Mucosa of rectum (tissue), 2 donors: ENCODE results near the gene GOLGA6B.
"Not testable (repeated sequence)": the region's sequence is repeated elsewhere in the genome, so short reads cannot be mapped to it uniquely, and the experiment has no call there.

Source experiments
- H3K27ac ChIP-seq, 2 donors: one replicate each; pipeline ENCODE4 v1.7.0; 2013; ENCODE audit warnings: inconsistent platforms in 2 of 2, low read depth in 2 of 2, low read length in 2 of 2
- H3K27me3 ChIP-seq, 2 donors: one replicate each; pipeline ENCODE4 v1.7.0; 2013; ENCODE audit warnings: low read length in 2 of 2; ENCODE audit not compliant: control insufficient read depth in 2 of 2, insufficient read depth in 2 of 2
- H3K36me3 ChIP-seq, 2 donors: one replicate each; pipeline ENCODE4 v1.7.0; 2013; ENCODE audit warnings: low read length in 2 of 2; ENCODE audit not compliant: control insufficient read depth in 2 of 2, insufficient read depth in 2 of 2
- H3K4me1 ChIP-seq, 2 donors: one replicate each; pipeline ENCODE4 v1.7.0; 2013; ENCODE audit warnings: low read length in 2 of 2, mild to moderate bottlenecking in 1 of 2; ENCODE audit not compliant: control insufficient read depth in 2 of 2, insufficient read depth in 2 of 2
- H3K4me3 ChIP-seq, 2 donors: one replicate each; pipeline ENCODE4 v1.7.0; 2013; ENCODE audit warnings: low read length in 2 of 2
- H3K9ac ChIP-seq, 2 donors: one replicate each; pipeline ENCODE4 v1.7.0; 2013; ENCODE audit warnings: low read length in 2 of 2, low read depth in 1 of 2, mild to moderate bottlenecking in 1 of 2
- H3K9me3 ChIP-seq, 2 donors: one replicate each; pipeline ENCODE4 v1.7.0; 2013; ENCODE audit warnings: low read length in 2 of 2; ENCODE audit not compliant: control insufficient read depth in 2 of 2
- donor health status: healthy.
- donor health status: Normal muscosa, but diverticular disease.

GOLGA6B gene

DNA sequence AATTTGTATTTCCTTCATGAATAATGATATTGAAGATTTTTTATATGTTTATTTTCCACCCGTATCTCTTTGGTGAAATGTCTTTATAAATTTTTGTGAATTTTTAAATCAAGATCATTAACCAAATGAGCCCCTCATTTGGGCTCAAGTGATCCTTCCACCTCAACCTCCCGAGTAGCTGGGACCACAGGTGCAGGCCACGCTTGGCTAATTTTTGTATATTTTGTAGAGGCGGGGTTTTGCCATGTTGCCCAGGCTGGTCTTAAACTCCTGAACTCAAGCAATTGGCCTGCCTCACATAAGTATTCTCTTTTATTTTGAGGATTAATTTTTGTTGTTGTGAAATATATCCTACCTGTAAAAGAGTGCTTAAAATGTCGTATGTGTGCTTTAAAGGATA, 36.4 kb downstream of the GOLGA6B start:
- no peak overlapping the region for H3K27ac ChIP-seq
- no peak overlapping the region for H3K9ac ChIP-seq
- no peaks in the 10 kb centered on the region for H3K27me3 ChIP-seq
- no peaks in the 10 kb centered on the region for H3K36me3 ChIP-seq
- H3K4me1 ChIP-seq: peaks cover 0 to 3% of the 10 kb centered on the region in 2 donors
- H3K4me3 ChIP-seq: no peak overlapping the region
- no peaks in the 10 kb centered on the region for H3K9me3 ChIP-seq

DNA sequence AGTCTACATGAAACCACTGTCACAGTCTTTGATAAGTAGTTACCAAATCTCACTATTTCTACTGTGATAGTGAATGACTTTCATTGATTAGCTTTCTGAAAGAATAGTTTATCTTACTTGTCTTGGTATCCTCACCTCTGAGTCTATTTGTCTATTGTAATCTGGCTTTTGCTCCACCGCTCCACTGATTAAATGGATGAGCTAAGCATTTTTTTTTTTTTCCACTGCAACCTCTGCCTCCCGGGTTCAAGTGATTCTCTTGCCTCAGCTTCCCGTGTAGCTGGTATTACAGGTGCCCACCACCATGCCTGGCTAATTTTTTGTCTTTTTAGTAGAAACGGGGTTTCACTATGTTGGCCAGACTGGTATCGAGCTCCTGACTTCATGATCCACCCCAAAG, 44.4 kb downstream of the GOLGA6B start:
- H3K9ac ChIP-seq: no peak overlapping the region
- no peaks in the 10 kb centered on the region for H3K4me1 ChIP-seq
- no peak overlapping the region for H3K4me3 ChIP-seq
- H3K9me3 ChIP-seq: no peaks in the 10 kb centered on the region
- H3K36me3 ChIP-seq: no peaks in the 10 kb centered on the region
- no peaks in the 10 kb centered on the region for H3K27me3 ChIP-seq
- H3K27ac ChIP-seq: no peak overlapping the region

DNA sequence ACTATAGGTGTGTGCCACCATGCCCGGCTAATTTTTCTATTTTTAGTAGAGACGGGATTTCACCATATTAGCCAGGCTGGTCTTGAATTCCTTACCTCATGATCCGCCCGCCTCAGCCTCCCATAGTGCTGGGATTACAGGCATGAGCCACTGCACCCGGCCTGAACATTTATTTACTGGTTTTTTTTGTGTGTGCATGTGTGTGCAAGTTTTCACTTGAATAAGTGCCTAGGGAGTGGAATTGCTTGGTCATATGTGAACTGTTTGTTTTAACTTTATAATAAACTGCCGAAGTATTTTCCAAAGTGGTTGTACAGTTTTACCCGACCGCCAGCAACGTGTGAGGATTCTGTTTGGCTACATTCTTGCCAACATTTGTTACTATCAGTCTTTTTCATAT, 45.6 kb downstream of the GOLGA6B start:
- no peak overlapping the region for H3K4me3 ChIP-seq
- H3K27me3 ChIP-seq: no peaks in the 10 kb centered on the region
- H3K4me1 ChIP-seq: no peaks in the 10 kb centered on the region
- no peaks in the 10 kb centered on the region for H3K36me3 ChIP-seq
- H3K27ac ChIP-seq: no peak overlapping the region
- no peak overlapping the region for H3K9ac ChIP-seq
- no peaks in the 10 kb centered on the region for H3K9me3 ChIP-seq

DNA sequence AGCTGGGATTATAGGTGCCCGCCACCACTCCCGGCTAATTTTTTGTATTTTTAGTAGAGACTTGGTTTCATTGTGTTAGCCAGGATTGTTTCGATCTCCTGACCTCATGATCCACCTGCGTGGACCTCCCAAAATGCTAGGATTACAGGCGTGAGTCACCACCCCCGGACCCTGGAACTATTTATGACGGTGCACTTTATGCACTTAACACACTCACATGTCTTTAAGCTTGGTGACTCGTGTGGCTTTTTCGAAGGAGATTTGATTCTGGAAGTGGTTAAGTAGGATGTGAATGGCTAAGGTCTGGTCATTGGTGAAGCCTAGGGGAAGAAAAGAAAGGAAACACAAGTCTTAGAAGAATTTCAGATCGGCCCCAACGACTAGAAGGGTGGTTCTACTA, 51.8 kb downstream of the GOLGA6B start:
- no peaks in the 10 kb centered on the region for H3K36me3 ChIP-seq
- no peak overlapping the region for H3K4me3 ChIP-seq
- H3K9me3 ChIP-seq: no peaks in the 10 kb centered on the region
- no peaks in the 10 kb centered on the region for H3K27me3 ChIP-seq
- no peak overlapping the region for H3K9ac ChIP-seq
- H3K27ac ChIP-seq: no peak overlapping the region
- no peaks in the 10 kb centered on the region for H3K4me1 ChIP-seq

DNA sequence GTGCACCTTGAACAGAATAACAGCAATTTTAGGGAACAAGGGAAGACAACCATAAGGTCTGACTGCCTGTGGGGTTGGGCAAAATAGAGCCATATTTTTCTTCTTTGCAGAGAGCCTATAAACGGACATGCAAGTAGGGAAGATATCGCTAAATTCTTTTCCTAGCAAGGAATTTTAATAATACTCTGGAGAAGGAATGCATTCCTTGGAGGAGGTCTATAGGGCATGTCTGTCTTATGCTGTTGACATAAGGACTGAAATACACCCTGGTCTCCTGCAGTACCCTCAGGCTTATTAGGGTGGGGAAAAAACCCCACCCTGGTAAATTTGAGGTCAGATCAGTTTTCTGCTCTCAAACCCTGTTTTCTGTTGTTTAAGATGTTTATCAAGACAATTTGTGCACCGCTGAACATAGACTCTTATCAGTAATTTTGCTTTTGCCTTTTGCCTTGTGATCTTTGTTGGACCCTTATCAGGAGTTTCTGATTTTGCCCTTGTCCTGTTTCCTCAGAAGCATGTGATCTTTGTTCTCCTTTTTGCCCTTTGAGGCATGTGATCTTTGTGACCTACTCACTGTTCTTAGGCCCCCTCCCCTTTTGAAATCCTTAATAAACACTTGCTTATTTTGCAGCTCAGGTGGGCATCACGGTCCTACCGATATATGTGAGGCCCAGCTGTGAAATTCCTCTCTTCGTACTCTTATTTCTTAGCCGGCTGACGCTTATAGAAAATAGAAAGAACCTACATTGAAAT, 54.2 kb downstream of the GOLGA6B start:
- H3K4me3 ChIP-seq, H3K9ac ChIP-seq, H3K4me1 ChIP-seq, H3K27ac ChIP-seq, H3K27me3 ChIP-seq, H3K9me3 ChIP-seq: not testable (repeated sequence)
- H3K36me3 ChIP-seq: peaks cover 3 to 13% of the 10 kb centered on the region in 2 donors
